HEK293 (cell line): Measurements from ENCODE around the gene CHMP6.

ENCODE experiments used
- PRDM1 ChIP-seq: fragments of 450-650 bp; formaldehyde crosslinking; IDR thresholded peaks from 2 replicates; pipeline ENCODE4; 2016; ENCODE audit warnings: missing biosample characterization, missing genetic modification characterization
- RBAK ChIP-seq: fragments of 450-650 bp; formaldehyde crosslinking; IDR thresholded peaks from 2 replicates; pipeline ENCODE4 v1.5.1; 2016; ENCODE audit warnings: missing biosample characterization, missing genetic modification characterization
- SP2 ChIP-seq: fragments of 450-650 bp; formaldehyde crosslinking; IDR thresholded peaks from 2 replicates; pipeline ENCODE4 v1.5.1; 2016; ENCODE audit warnings: missing biosample characterization, missing genetic modification characterization
- ZBTB20 ChIP-seq: fragments of 450-650 bp; formaldehyde crosslinking; IDR thresholded peaks from 2 replicates; pipeline ENCODE4 v1.5.1; 2016; ENCODE audit warnings: missing biosample characterization, missing genetic modification characterization
- ZFP37 ChIP-seq: fragments of 450-650 bp; formaldehyde crosslinking; IDR thresholded peaks from 2 replicates; pipeline ENCODE4 v1.5.1; 2016; ENCODE audit warnings: missing biosample characterization, missing genetic modification characterization
- ZNF121 ChIP-seq: fragments of 450-650 bp; formaldehyde crosslinking; IDR thresholded peaks from 2 replicates; pipeline ENCODE4 v1.5.1; 2016; ENCODE audit warnings: missing biosample characterization, missing genetic modification characterization
- ZNF138 ChIP-seq: fragments of 450-650 bp; formaldehyde crosslinking; IDR thresholded peaks from 2 replicates; pipeline ENCODE4 v1.5.1; 2016; ENCODE audit warnings: missing biosample characterization, missing genetic modification characterization, borderline replicate concordance
- ZNF175 ChIP-seq: fragments of 450-650 bp; formaldehyde crosslinking; IDR thresholded peaks from 2 replicates; pipeline ENCODE4 v1.5.1; 2016; ENCODE audit warnings: missing biosample characterization, missing genetic modification characterization
- ZNF19 ChIP-seq: fragments of 450-650 bp; formaldehyde crosslinking; IDR thresholded peaks from 2 replicates; pipeline ENCODE4; 2016; ENCODE audit warnings: missing biosample characterization, missing genetic modification characterization, low read depth
- ZNF521 ChIP-seq: fragments of 450-650 bp; formaldehyde crosslinking; IDR thresholded peaks from 2 replicates; pipeline ENCODE4 v1.5.1; 2017; ENCODE audit warnings: missing biosample characterization, mild to moderate bottlenecking, missing genetic modification characterization
- ZNF549 ChIP-seq: fragments of 450-650 bp; IDR thresholded peaks from 2 replicates; pipeline ENCODE4 v1.5.1; 2018; ENCODE audit warnings: missing biosample characterization, missing genetic modification characterization, mild to moderate bottlenecking, inconsistent platforms, moderate library complexity
- ZNF558 ChIP-seq: fragments of 450-650 bp; formaldehyde crosslinking; IDR thresholded peaks from 2 replicates; pipeline ENCODE4 v1.5.1; 2016; ENCODE audit warnings: missing biosample characterization, missing genetic modification characterization
- ZNF658 ChIP-seq: fragments of 450-650 bp; formaldehyde crosslinking; IDR thresholded peaks from 2 replicates; pipeline ENCODE4; 2016; ENCODE audit warnings: missing biosample characterization, missing genetic modification characterization
- ZNF677 ChIP-seq: fragments of 450-650 bp; IDR thresholded peaks from 2 replicates; pipeline ENCODE4 v1.5.0; 2018; ENCODE audit warnings: missing biosample characterization, mild to moderate bottlenecking, missing genetic modification characterization, moderate library complexity
- ZSCAN16 ChIP-seq: fragments of 450-650 bp; formaldehyde crosslinking; IDR thresholded peaks from 2 replicates; pipeline ENCODE4 v1.5.1; 2016; ENCODE audit warnings: missing biosample characterization, missing genetic modification characterization
- TF ChIP-seq, protein P1 (sequence below): fragments of 450-650 bp; formaldehyde crosslinking; IDR thresholded peaks from 2 replicates; pipeline ENCODE4 v1.5.1; 2017; ENCODE audit warnings: missing biosample characterization, missing genetic modification characterization
- TF ChIP-seq, protein P2 (sequence below): fragments of 450-650 bp; formaldehyde crosslinking; IDR thresholded peaks from 2 replicates; pipeline ENCODE4 v1.5.1; 2016; ENCODE audit warnings: missing biosample characterization, missing genetic modification characterization
- TF ChIP-seq, protein P3 (sequence below): fragments of 450-650 bp; formaldehyde crosslinking; IDR thresholded peaks from 2 replicates; pipeline ENCODE4 v1.5.1; 2016; ENCODE audit warnings: missing biosample characterization, missing genetic modification characterization
- TF ChIP-seq, protein P4 (sequence below): fragments of 450-650 bp; formaldehyde crosslinking; IDR thresholded peaks from 2 replicates; pipeline ENCODE4 v1.5.1; 2016; ENCODE audit warnings: missing biosample characterization, missing genetic modification characterization
- TF ChIP-seq, protein P5 (sequence below): fragments of 450-650 bp; formaldehyde crosslinking; IDR thresholded peaks from 2 replicates; pipeline ENCODE4 v1.5.1; 2016; ENCODE audit warnings: missing biosample characterization, missing genetic modification characterization
- TF ChIP-seq, protein P6 (sequence below): fragments of 450-650 bp; formaldehyde crosslinking; IDR thresholded peaks from 2 replicates; pipeline ENCODE4 v1.5.1; 2016; ENCODE audit warnings: missing biosample characterization, missing genetic modification characterization
- TF ChIP-seq, protein P7 (sequence below): fragments of 450-650 bp; formaldehyde crosslinking; IDR thresholded peaks from 2 replicates; pipeline ENCODE4 v1.5.1; 2016; ENCODE audit warnings: missing biosample characterization, missing genetic modification characterization
- TF ChIP-seq, protein P8 (sequence below): sonication (generic); formaldehyde crosslinking; IDR thresholded peaks from 2 replicates; pipeline ENCODE4 v1.8.1; 2022; ENCODE audit warnings: mild to moderate bottlenecking, moderate library complexity, missing genetic modification reagents
- TF ChIP-seq, protein P9 (sequence below): fragments of 450-650 bp; formaldehyde crosslinking; IDR thresholded peaks from 2 replicates; pipeline ENCODE4 v1.5.1; 2016; ENCODE audit warnings: missing biosample characterization, missing genetic modification characterization

CHMP6 gene

DNA sequence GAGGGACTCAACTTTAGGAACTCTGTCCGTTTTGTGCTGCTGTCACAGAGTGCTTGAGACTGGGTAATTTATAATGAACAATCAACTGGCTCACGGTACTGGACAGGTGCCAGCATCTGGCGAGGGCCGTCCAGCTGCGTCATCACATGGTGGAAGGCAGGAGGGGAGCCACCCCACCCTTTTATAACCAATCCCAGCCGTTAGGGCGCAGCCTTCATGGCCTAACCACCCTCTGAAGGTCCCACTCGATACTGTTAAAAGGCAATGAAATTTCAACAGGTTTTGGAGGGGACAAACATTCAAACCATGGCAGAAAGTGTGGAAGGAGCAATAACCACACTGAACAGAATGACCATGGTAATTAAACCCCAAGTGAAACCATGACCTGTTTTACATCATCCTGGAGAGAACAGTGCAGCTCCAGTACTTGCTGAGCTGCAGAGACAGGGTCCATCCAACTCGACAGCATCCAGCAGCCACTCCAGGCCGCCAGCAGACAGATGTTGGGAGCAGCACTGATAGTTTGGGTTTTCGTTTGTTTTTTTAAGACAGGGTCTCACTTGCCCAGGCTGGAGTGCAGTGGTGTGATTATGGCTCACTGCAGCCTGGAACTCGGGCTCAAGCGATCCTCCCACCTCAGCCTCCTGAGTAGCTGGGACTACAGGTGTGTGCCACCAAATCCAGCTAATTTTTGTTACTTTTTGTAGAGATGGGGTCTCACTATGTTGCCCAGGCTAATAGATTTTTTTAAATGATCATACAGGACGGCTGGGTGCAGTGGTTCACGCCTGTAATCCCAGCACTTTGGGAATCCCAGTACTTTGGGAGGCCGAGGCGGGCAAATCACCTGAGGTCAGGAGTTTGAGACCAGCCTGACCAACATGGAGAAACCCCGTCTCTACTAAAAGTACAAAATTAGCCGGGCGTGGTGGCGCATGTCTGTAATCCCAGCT is 11.0 kb downstream of the CHMP6 start (continued):
- TF ChIP-seq, protein P1, sequence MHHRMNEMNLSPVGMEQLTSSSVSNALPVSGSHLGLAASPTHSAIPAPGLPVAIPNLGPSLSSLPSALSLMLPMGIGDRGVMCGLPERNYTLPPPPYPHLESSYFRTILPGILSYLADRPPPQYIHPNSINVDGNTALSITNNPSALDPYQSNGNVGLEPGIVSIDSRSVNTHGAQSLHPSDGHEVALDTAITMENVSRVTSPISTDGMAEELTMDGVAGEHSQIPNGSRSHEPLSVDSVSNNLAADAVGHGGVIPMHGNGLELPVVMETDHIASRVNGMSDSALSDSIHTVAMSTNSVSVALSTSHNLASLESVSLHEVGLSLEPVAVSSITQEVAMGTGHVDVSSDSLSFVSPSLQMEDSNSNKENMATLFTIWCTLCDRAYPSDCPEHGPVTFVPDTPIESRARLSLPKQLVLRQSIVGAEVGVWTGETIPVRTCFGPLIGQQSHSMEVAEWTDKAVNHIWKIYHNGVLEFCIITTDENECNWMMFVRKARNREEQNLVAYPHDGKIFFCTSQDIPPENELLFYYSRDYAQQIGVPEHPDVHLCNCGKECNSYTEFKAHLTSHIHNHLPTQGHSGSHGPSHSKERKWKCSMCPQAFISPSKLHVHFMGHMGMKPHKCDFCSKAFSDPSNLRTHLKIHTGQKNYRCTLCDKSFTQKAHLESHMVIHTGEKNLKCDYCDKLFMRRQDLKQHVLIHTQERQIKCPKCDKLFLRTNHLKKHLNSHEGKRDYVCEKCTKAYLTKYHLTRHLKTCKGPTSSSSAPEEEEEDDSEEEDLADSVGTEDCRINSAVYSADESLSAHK (tag by site-specific recombination) = no peak
- TF ChIP-seq ZNF19 (tag by site-specific recombination) (no peak), ZNF138 (tag by site-specific recombination) (no peak), ZNF558 (no peak), ZSCAN16 (no peak), ZNF521 (tag by site-specific recombination) (no peak), PRDM1 (peak; percentile 41; the same call in 1 of the 2 replicates), ZNF677 (no peak), ZBTB20 (tag by site-specific recombination) (no peak), ZNF175 (tag by site-specific recombination) (no peak), ZFP37 (tag by site-specific recombination) (no peak), RBAK (tag by site-specific recombination) (no peak), SP2 (tag by site-specific recombination) (peak; percentile 33), ZNF121 (tag by site-specific recombination) (peak; percentile 100), ZNF549 (tag by site-specific recombination) (no peak), ZNF658 (tag by site-specific recombination) (no peak)
- TF ChIP-seq, protein P2, sequence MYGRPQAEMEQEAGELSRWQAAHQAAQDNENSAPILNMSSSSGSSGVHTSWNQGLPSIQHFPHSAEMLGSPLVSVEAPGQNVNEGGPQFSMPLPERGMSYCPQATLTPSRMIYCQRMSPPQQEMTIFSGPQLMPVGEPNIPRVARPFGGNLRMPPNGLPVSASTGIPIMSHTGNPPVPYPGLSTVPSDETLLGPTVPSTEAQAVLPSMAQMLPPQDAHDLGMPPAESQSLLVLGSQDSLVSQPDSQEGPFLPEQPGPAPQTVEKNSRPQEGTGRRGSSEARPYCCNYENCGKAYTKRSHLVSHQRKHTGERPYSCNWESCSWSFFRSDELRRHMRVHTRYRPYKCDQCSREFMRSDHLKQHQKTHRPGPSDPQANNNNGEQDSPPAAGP (tag by site-specific recombination) = peak; percentile 75
- TF ChIP-seq, protein P3, sequence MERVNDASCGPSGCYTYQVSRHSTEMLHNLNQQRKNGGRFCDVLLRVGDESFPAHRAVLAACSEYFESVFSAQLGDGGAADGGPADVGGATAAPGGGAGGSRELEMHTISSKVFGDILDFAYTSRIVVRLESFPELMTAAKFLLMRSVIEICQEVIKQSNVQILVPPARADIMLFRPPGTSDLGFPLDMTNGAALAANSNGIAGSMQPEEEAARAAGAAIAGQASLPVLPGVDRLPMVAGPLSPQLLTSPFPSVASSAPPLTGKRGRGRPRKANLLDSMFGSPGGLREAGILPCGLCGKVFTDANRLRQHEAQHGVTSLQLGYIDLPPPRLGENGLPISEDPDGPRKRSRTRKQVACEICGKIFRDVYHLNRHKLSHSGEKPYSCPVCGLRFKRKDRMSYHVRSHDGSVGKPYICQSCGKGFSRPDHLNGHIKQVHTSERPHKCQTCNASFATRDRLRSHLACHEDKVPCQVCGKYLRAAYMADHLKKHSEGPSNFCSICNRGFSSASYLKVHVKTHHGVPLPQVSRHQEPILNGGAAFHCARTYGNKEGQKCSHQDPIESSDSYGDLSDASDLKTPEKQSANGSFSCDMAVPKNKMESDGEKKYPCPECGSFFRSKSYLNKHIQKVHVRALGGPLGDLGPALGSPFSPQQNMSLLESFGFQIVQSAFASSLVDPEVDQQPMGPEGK (tag by site-specific recombination) = peak; percentile 88
- TF ChIP-seq, protein P4, sequence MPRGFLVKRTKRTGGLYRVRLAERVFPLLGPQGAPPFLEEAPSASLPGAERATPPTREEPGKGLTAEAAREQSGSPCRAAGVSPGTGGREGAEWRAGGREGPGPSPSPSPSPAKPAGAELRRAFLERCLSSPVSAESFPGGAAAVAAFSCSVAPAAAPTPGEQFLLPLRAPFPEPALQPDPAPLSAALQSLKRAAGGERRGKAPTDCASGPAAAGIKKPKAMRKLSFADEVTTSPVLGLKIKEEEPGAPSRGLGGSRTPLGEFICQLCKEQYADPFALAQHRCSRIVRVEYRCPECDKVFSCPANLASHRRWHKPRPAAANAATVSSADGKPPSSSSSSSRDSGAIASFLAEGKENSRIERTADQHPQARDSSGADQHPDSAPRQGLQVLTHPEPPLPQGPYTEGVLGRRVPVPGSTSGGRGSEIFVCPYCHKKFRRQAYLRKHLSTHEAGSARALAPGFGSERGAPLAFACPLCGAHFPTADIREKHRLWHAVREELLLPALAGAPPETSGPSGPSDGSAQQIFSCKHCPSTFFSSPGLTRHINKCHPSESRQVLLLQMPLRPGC (tag by site-specific recombination) = no peak
- TF ChIP-seq, protein P5, sequence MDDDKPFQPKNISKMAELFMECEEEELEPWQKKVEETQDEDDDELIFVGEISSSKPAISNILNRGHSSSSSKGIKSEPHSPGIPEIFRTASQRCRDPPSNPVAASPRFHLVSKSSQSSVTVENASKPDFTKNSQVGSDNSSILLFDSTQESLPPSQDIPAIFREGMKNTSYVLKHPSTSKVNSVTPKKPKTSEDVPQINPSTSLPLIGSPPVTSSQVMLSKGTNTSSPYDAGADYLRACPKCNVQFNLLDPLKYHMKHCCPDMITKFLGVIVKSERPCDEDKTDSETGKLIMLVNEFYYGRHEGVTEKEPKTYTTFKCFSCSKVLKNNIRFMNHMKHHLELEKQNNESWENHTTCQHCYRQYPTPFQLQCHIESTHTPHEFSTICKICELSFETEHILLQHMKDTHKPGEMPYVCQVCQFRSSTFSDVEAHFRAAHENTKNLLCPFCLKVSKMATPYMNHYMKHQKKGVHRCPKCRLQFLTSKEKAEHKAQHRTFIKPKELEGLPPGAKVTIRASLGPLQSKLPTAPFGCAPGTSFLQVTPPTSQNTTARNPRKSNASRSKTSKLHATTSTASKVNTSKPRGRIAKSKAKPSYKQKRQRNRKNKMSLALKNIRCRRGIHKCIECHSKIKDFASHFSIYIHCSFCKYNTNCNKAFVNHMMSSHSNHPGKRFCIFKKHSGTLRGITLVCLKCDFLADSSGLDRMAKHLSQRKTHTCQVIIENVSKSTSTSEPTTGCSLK (tag by site-specific recombination) = no peak
- TF ChIP-seq, protein P6, sequence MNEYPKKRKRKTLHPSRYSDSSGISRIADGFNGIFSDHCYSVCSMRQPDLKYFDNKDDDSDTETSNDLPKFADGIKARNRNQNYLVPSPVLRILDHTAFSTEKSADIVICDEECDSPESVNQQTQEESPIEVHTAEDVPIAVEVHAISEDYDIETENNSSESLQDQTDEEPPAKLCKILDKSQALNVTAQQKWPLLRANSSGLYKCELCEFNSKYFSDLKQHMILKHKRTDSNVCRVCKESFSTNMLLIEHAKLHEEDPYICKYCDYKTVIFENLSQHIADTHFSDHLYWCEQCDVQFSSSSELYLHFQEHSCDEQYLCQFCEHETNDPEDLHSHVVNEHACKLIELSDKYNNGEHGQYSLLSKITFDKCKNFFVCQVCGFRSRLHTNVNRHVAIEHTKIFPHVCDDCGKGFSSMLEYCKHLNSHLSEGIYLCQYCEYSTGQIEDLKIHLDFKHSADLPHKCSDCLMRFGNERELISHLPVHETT (tag by site-specific recombination) = no peak
- TF ChIP-seq, protein P7, sequence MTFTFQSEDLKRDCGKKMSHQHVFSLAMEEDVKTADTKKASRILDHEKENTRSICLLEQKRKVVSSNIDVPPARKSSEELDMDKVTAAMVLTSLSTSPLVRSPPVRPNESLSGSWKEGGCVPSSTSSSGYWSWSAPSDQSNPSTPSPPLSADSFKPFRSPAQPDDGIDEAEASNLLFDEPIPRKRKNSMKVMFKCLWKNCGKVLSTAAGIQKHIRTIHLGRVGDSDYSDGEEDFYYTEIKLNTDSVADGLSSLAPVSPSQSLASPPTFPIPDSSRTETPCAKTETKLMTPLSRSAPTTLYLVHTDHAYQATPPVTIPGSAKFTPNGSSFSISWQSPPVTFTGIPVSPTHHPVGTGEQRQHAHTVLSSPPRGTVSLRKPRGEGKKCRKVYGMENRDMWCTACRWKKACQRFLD (tag by site-specific recombination) = no peak
- TF ChIP-seq, protein P8, sequence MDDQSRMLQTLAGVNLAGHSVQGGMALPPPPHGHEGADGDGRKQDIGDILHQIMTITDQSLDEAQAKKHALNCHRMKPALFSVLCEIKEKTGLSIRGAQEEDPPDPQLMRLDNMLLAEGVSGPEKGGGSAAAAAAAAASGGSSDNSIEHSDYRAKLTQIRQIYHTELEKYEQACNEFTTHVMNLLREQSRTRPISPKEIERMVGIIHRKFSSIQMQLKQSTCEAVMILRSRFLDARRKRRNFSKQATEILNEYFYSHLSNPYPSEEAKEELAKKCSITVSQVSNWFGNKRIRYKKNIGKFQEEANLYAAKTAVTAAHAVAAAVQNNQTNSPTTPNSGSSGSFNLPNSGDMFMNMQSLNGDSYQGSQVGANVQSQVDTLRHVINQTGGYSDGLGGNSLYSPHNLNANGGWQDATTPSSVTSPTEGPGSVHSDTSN (CRISPR knock-in tag) = no peak
- TF ChIP-seq, protein P9, sequence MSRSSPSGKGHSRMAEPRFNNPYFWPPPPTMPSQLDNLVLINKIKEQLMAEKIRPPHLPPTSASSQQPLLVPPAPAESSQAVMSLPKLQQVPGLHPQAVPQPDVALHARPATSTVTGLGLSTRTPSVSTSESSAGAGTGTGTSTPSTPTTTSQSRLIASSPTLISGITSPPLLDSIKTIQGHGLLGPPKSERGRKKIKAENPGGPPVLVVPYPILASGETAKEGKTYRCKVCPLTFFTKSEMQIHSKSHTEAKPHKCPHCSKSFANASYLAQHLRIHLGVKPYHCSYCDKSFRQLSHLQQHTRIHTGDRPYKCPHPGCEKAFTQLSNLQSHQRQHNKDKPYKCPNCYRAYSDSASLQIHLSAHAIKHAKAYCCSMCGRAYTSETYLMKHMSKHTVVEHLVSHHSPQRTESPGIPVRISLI = no peak
